ENCODE results near the gene ATG13.
A peak's percentile ranks its signal among the peaks of the same experiment; 100 is the strongest.

The ATG13 gene

GRCh38 chr11:46675949-46676348 lies 58.6 kb downstream of the ATG13 start:
- no peak overlapping the region for H3K27ac ChIP-seq (ENCODE audit: extremely low read depth, low read depth, low read length)
- H3K36me3 ChIP-seq (ENCODE audit: control insufficient read depth in 2 of 2, insufficient read depth in 1 of 2, low read length in 2 of 2): peaks cover 0 to 66% of the 10 kb centered on the region in 2 experiments; a peak in 1 of 3 replicates
- ChIA-PET CTCF (interaction anchor here (0.7 kb wide), 1 partner anchor 611 kb away, joined by 6 read pairs; no protein-coding TSS in a partner anchor), POLR2A (interaction anchor here (0.7 to 1.2 kb wide), 2 partner anchors 24 to 59 kb away, joined by 4 to 5 read pairs; partner anchors contain the start of genes ARHGAP1, ATG13 and ZNF408)
- H3K9me3 ChIP-seq (ENCODE audit: control insufficient read depth, insufficient read depth, low read depth, low read length): no peaks in the 10 kb centered on the region
- no peaks in the 10 kb centered on the region for H3K4me1 ChIP-seq (ENCODE audit: control insufficient read depth, insufficient read depth, low read length)
- no peak overlapping the region for H3K4me3 ChIP-seq (ENCODE audit: low read depth, low read length)
- TF ChIP-seq ZNF654 (tag by site-specific recombination; IDR thresholded peaks at IDR 0.05; ENCODE audit: low read depth): no peak
- TF ChIP-seq, protein P1, sequence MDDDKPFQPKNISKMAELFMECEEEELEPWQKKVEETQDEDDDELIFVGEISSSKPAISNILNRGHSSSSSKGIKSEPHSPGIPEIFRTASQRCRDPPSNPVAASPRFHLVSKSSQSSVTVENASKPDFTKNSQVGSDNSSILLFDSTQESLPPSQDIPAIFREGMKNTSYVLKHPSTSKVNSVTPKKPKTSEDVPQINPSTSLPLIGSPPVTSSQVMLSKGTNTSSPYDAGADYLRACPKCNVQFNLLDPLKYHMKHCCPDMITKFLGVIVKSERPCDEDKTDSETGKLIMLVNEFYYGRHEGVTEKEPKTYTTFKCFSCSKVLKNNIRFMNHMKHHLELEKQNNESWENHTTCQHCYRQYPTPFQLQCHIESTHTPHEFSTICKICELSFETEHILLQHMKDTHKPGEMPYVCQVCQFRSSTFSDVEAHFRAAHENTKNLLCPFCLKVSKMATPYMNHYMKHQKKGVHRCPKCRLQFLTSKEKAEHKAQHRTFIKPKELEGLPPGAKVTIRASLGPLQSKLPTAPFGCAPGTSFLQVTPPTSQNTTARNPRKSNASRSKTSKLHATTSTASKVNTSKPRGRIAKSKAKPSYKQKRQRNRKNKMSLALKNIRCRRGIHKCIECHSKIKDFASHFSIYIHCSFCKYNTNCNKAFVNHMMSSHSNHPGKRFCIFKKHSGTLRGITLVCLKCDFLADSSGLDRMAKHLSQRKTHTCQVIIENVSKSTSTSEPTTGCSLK (tag by site-specific recombination; IDR thresholded peaks at IDR 0.05): no peak
- no peak for TF ChIP-seq ZBTB17 (tag by site-specific recombination; IDR thresholded peaks at IDR 0.05)
- no peak for TF ChIP-seq ZNF514 (tag by site-specific recombination; IDR thresholded peaks at IDR 0.05)
- no peak for TF ChIP-seq ZNF777 (tag by site-specific recombination; IDR thresholded peaks at IDR 0.05; ENCODE audit: borderline replicate concordance)

DNA sequence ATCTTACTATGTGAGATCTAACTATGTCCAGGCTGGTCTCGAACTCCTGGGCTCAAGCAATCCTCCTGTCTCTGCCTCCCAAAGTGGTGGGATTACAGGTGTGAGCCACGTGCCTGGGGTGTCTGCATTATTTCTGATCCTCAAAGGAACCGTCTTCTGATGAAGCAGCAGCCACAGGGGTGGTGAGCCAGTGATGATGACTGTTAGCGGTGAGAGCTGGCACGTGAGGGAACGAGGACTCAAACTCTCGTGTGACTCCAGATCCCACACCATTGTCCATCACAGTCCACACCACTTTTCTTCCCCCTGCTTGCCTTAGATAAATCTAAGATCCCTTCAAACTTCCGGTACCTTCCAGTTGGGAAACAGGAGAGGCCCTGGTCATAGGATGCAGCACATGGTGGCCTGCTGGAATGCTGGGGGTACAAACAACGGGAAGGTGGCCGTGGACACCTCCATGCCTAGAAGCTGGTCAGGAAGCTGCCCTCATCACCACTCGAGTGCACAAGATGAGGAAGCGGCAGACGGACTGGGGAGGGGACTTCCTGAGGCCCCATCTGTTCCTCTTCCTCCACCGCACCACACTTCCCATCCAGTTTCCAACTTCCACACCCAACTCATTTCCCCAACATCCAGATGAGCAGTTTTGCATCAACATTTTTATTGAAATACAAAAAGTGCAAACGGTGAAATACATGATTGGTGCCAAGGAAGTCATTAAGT lies 59.2 kb downstream of the ATG13 start:
- Histone ChIP-seq H3K27ac (ENCODE audit: extremely low read depth, low read depth, low read length) (no peak overlapping the region), H3K4me3 (ENCODE audit: low read depth, low read length) (no peak overlapping the region), H3K4me1 (ENCODE audit: control insufficient read depth, insufficient read depth, low read length) (no peaks in the 10 kb centered on the region), H3K36me3 (ENCODE audit: control insufficient read depth in 2 of 2, insufficient read depth in 1 of 2, low read length in 2 of 2) (peaks cover 0 to 64% of the 10 kb centered on the region in 2 experiments; a peak in 1 of 3 replicates), H3K9me3 (ENCODE audit: control insufficient read depth, insufficient read depth, low read depth, low read length) (no peaks in the 10 kb centered on the region)
- ChIA-PET POLR2A (interaction anchor here (0.7 kb wide), 1 partner anchor 59 kb away, joined by 5 read pairs; the partner anchor contains the start of gene ATG13), CTCF (interaction anchor here (0.7 kb wide), 1 partner anchor 611 kb away, joined by 6 read pairs; no protein-coding TSS in a partner anchor)
- TF ChIP-seq INSM2 (tag by site-specific recombination; IDR thresholded peaks at IDR 0.05): no peak
- TF ChIP-seq ZNF600 (tag by site-specific recombination; IDR thresholded peaks at IDR 0.05): peak; percentile 30; the same call in 1 of the 2 replicates
- no peak for TF ChIP-seq ZSCAN23 (tag by site-specific recombination; IDR thresholded peaks at IDR 0.05)
- no peak for TF ChIP-seq GFI1B (tag by site-specific recombination; IDR thresholded peaks at IDR 0.05)
- TF ChIP-seq ZNF391 (tag by site-specific recombination; IDR thresholded peaks at IDR 0.05; ENCODE audit: borderline replicate concordance, low read depth): no peak
- TF ChIP-seq BCL11A (tag by site-specific recombination; IDR thresholded peaks at IDR 0.05; ENCODE audit: low read depth): no peak
- TF ChIP-seq ZNF404 (tag by site-specific recombination; IDR thresholded peaks at IDR 0.05): no peak

- Histone ChIP-seq H3K4me3 (ENCODE audit: low read depth, low read length) (no peak overlapping the region), H3K4me1 (ENCODE audit: control insufficient read depth, insufficient read depth, low read length) (no peaks in the 10 kb centered on the region), H3K9me3 (ENCODE audit: control insufficient read depth, insufficient read depth, low read depth, low read length) (no peaks in the 10 kb centered on the region), H3K27ac (ENCODE audit: extremely low read depth, low read depth, low read length) (no peak overlapping the region), H3K36me3 (ENCODE audit: control insufficient read depth in 2 of 2, insufficient read depth in 1 of 2, low read length in 2 of 2) (peaks cover 0 to 63% of the 10 kb centered on the region in 2 experiments; a peak in 1 of 3 replicates)
- ChIA-PET POLR2A (no interaction called here), CTCF (no interaction called here)
- TF ChIP-seq SCRT1 (tag by site-specific recombination; IDR thresholded peaks at IDR 0.05; ENCODE audit: borderline replicate concordance): no peak
- TF ChIP-seq ZFP37 (tag by site-specific recombination; IDR thresholded peaks at IDR 0.05): no peak
- TF ChIP-seq REPIN1 (tag by site-specific recombination; IDR thresholded peaks at IDR 0.05; ENCODE audit: low read depth): no peak
- TF ChIP-seq ZNF416 (tag by site-specific recombination; IDR thresholded peaks at IDR 0.05): no peak
- TF ChIP-seq GLI4 (tag by site-specific recombination; IDR thresholded peaks at IDR 0.05): no peak
- TF ChIP-seq, protein P2, sequence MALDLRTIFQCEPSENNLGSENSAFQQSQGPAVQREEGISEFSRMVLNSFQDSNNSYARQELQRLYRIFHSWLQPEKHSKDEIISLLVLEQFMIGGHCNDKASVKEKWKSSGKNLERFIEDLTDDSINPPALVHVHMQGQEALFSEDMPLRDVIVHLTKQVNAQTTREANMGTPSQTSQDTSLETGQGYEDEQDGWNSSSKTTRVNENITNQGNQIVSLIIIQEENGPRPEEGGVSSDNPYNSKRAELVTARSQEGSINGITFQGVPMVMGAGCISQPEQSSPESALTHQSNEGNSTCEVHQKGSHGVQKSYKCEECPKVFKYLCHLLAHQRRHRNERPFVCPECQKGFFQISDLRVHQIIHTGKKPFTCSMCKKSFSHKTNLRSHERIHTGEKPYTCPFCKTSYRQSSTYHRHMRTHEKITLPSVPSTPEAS (tag by site-specific recombination; IDR thresholded peaks at IDR 0.05): no peak
- no peak for TF ChIP-seq ZNF239 (tag by site-specific recombination; IDR thresholded peaks at IDR 0.05)
- TF ChIP-seq ZNF404 (tag by site-specific recombination; IDR thresholded peaks at IDR 0.05): no peak
- TF ChIP-seq, protein P3, sequence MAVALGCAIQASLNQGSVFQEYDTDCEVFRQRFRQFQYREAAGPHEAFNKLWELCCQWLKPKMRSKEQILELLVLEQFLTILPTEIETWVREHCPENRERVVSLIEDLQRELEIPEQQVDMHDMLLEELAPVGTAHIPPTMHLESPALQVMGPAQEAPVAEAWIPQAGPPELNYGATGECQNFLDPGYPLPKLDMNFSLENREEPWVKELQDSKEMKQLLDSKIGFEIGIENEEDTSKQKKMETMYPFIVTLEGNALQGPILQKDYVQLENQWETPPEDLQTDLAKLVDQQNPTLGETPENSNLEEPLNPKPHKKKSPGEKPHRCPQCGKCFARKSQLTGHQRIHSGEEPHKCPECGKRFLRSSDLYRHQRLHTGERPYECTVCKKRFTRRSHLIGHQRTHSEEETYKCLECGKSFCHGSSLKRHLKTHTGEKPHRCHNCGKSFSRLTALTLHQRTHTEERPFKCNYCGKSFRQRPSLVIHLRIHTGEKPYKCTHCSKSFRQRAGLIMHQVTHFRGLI (tag by site-specific recombination; IDR thresholded peaks at IDR 0.05): no peak
- no peak for TF ChIP-seq ZNF10 (tag by site-specific recombination; IDR thresholded peaks at IDR 0.05)
- no peak for TF ChIP-seq ZNF473 (tag by site-specific recombination; IDR thresholded peaks at IDR 0.05)
- no peak for TF ChIP-seq SP7 (tag by site-specific recombination; IDR thresholded peaks at IDR 0.05)
Observed at GRCh38 chr11:46677169-46677568, 59.8 kb downstream of the ATG13 start.

Data from HEK293 (cell line).